ENCODE measurements around the gene C3orf49. TPM values are rescaled to one million over a fixed set of nuclear protein-coding genes. Genes with fewer than 3 reads are reported as not detected.
A peak's percentile ranks its signal among the peaks of the same experiment; 100 is the strongest.

C3orf49 gene
- total RNA-seq, 1 donor, result not detected

GRCh38 chr3:63853106-63853505 is 34.0 kb downstream of the C3orf49 start:
- no peak for TF ChIP-seq CTCF (IDR thresholded peaks at IDR 0.05; ENCODE audit: extremely low read depth, low read depth, low read length)
- H3K9me3 ChIP-seq (ENCODE audit: low read depth, low read length), result no peaks in the 10 kb centered on the region
- H2AFZ ChIP-seq (ENCODE audit: low read length), result no peak overlapping the region
- no peak overlapping the region for H3K4me2 ChIP-seq (ENCODE audit: insufficient read depth, low read length)
- DNase-seq (ENCODE audit: insufficient read length, low spot score, missing footprints), result no peak
- peaks cover 78% of the 10 kb centered on the region for H3K79me2 ChIP-seq (ENCODE audit: insufficient read depth, low read length)
- H3K27me3 ChIP-seq (ENCODE audit: insufficient read depth, low read length), result no peaks in the 10 kb centered on the region
- H4K20me1 ChIP-seq (ENCODE audit: insufficient read depth, low read length), result peaks cover 3% of the 10 kb centered on the region
- no peak overlapping the region for H3K4me3 ChIP-seq (ENCODE audit: insufficient read depth, low read length)
- no peak overlapping the region for H3K27ac ChIP-seq (ENCODE audit: low read depth, low read length)
- H3K36me3 ChIP-seq (ENCODE audit: insufficient read depth, low read length), result no peaks in the 10 kb centered on the region
- H3K4me1 ChIP-seq (ENCODE audit: insufficient read depth, low read length), result peaks cover 3% of the 10 kb centered on the region

- Histone ChIP-seq H4K20me1 (ENCODE audit: insufficient read depth, low read length) (peaks cover 3% of the 10 kb centered on the region), H2AFZ (ENCODE audit: low read length) (peak overlapping the region; percentile 19), H3K36me3 (ENCODE audit: insufficient read depth, low read length) (no peaks in the 10 kb centered on the region)
These were observed 36.3 kb downstream of the C3orf49 start for GRCh38 chr3:63855333-63855940.

GRCh38 chr3:63857311-63857710 is 38.2 kb downstream of the C3orf49 start:
- DNase-seq (ENCODE audit: insufficient read length, low spot score, missing footprints), result no peak
- no peaks in the 10 kb centered on the region for H3K36me3 ChIP-seq (ENCODE audit: insufficient read depth, low read length)
- no peaks in the 10 kb centered on the region for H3K9me3 ChIP-seq (ENCODE audit: low read depth, low read length)
- H3K4me3 ChIP-seq (ENCODE audit: insufficient read depth, low read length), result no peak overlapping the region
- no peak overlapping the region for H3K4me2 ChIP-seq (ENCODE audit: insufficient read depth, low read length)
- peaks cover 3% of the 10 kb centered on the region for H4K20me1 ChIP-seq (ENCODE audit: insufficient read depth, low read length)
- no peak overlapping the region for H2AFZ ChIP-seq (ENCODE audit: low read length)
- TF ChIP-seq CTCF (IDR thresholded peaks at IDR 0.05; ENCODE audit: extremely low read depth, low read depth, low read length), result no peak
- no peak overlapping the region for H3K27ac ChIP-seq (ENCODE audit: low read depth, low read length)
- H3K27me3 ChIP-seq (ENCODE audit: insufficient read depth, low read length), result no peaks in the 10 kb centered on the region
- H3K79me2 ChIP-seq (ENCODE audit: insufficient read depth, low read length), result peaks cover 89% of the 10 kb centered on the region
- peaks cover 1% of the 10 kb centered on the region for H3K4me1 ChIP-seq (ENCODE audit: insufficient read depth, low read length)

More at GRCh38 chr3:63855333-63855940, 36.3 kb downstream of the C3orf49 start:
- H3K27me3 ChIP-seq (ENCODE audit: insufficient read depth, low read length), result no peaks in the 10 kb centered on the region
- H3K9me3 ChIP-seq (ENCODE audit: low read depth, low read length), result no peaks in the 10 kb centered on the region
- H3K4me2 ChIP-seq (ENCODE audit: insufficient read depth, low read length), result no peak overlapping the region
- H3K4me3 ChIP-seq (ENCODE audit: insufficient read depth, low read length), result no peak overlapping the region
- no peak for TF ChIP-seq CTCF (IDR thresholded peaks at IDR 0.05; ENCODE audit: extremely low read depth, low read depth, low read length)
- H3K27ac ChIP-seq (ENCODE audit: low read depth, low read length), result no peak overlapping the region
- H3K79me2 ChIP-seq (ENCODE audit: insufficient read depth, low read length), result peaks cover 84% of the 10 kb centered on the region
- peak; percentile 58 for DNase-seq (ENCODE audit: insufficient read length, low spot score, missing footprints)
- no peaks in the 10 kb centered on the region for H3K4me1 ChIP-seq (ENCODE audit: insufficient read depth, low read length)

GRCh38 chr3:63860776-63861175 is 41.7 kb downstream of the C3orf49 start:
- Histone ChIP-seq H3K4me1 (ENCODE audit: insufficient read depth, low read length) (peaks cover 14% of the 10 kb centered on the region), H3K27ac (ENCODE audit: low read depth, low read length) (no peak overlapping the region), H3K79me2 (ENCODE audit: insufficient read depth, low read length) (peaks cover 91% of the 10 kb centered on the region), H4K20me1 (ENCODE audit: insufficient read depth, low read length) (peaks cover 3% of the 10 kb centered on the region), H3K4me3 (ENCODE audit: insufficient read depth, low read length) (no peak overlapping the region), H3K27me3 (ENCODE audit: insufficient read depth, low read length) (no peaks in the 10 kb centered on the region), H3K9me3 (ENCODE audit: low read depth, low read length) (no peaks in the 10 kb centered on the region), H3K36me3 (ENCODE audit: insufficient read depth, low read length) (no peaks in the 10 kb centered on the region), H3K4me2 (ENCODE audit: insufficient read depth, low read length) (no peak overlapping the region), H2AFZ (ENCODE audit: low read length) (no peak overlapping the region)
- DNase-seq (ENCODE audit: insufficient read length, low spot score, missing footprints), result no peak
- TF ChIP-seq CTCF (IDR thresholded peaks at IDR 0.05; ENCODE audit: extremely low read depth, low read depth, low read length), result no peak
